SH-SY5Y (cell line): ENCODE data around the gene SLC4A5.

ENCODE experiments used
- GATA2 ChIP-seq: IDR thresholded peaks from 2 replicates; pipeline ENCODE4 v1.6.1; 2011; ENCODE audit warnings: mild to moderate bottlenecking, low read depth, low read length
- GATA3 ChIP-seq: IDR thresholded peaks from 2 replicates; pipeline ENCODE4 v1.6.1; 2011; ENCODE audit warnings: low read depth, mild to moderate bottlenecking, low read length, moderate library complexity

SLC4A5 gene

GRCh38 chr2:74333896-74334586 is 9.2 kb downstream of the SLC4A5 start:
- TF ChIP-seq GATA2 (no peak), GATA3 (no peak)

GRCh38 chr2:74333175-74333574 is 10.0 kb downstream of the SLC4A5 start:
- TF ChIP-seq GATA3, result no peak
- TF ChIP-seq GATA2, result no peak

DNA sequence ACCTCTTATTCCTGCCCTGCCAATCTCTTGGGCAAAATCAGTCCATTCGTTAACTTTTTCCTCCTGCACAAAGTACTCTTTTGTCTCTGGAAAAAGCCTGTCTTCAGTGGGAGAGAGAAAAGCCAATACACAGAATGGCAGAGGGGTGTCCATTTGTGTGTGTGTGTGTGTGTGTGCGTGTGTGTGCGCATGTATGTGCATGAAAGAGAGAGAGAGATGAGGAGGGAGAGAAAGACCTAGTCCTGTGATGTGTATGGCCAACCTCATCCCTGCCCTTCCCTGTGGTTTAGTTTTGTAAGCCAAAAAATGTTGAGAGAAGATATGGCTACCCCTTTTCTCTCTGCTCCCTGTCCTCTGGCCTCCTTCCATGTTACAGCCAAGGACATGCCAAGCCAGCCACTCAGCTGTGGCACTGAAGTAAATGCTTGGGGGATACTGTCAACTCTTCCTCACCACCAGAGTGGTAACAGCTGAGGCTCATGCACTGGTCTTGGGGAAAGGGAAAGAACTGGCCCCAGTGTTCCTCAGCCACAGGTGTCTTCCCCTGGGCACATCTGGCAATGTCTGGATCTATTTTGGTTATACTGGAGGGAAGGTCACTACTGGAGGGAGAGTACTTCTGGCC is 10.6 kb downstream of the SLC4A5 start:
- TF ChIP-seq GATA3 (no peak), GATA2 (no peak)

GRCh38 chr2:74328573-74328972 is 14.6 kb downstream of the SLC4A5 start:
- no peak for TF ChIP-seq GATA2
- no peak for TF ChIP-seq GATA3

DNA sequence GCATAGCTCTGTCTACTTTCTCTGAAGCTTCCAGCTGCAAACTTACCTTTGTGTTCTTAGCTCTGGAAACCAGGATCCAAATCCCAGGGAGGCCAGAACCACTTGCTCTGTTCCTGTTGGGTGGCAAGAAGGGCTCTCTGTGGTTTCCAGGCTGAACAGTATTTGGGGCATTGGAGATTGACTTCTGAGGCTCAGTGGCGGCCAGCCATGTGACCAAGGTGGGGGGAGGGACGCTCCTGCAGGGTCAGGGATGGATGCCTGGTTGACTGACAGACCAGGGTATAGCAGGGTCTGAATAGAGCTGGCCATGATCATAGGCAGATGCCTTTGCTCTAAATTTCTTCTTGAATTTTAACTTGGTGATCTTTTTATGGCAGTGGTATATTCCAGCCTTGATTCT is 15.1 kb downstream of the SLC4A5 start:
- TF ChIP-seq GATA3, result no peak
- no peak for TF ChIP-seq GATA2

- TF ChIP-seq GATA2 (no peak), GATA3 (no peak)
Observed at GRCh38 chr2:74327627-74328026, 15.6 kb downstream of the SLC4A5 start.

GRCh38 chr2:74327199-74327598 is 16.0 kb downstream of the SLC4A5 start:
- TF ChIP-seq GATA2 (no peak), GATA3 (no peak)

DNA sequence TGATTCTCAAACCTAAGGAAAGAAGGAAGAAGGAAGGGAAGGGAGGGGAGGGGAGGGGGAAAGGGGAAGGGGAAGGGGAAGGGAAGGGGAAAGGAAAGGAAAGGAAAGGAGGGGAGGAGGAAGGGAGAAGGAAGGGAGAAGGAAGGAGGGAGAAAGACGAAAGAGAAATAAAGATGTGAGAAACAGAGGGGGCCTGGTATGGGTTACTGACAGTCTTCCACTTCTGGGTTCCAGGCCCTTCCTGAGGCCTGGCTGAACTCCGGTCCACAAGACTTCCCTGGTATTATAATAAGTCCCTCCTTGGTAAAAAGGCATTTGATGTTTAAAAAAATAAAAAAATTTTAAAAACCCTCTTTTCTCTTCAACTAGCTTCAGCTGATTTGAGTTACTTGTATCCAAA is 17.4 kb downstream of the SLC4A5 start:
- TF ChIP-seq GATA2, result no peak
- TF ChIP-seq GATA3, result no peak

GRCh38 chr2:74321737-74322136 is 21.5 kb downstream of the SLC4A5 start:
- TF ChIP-seq GATA2, result no peak
- TF ChIP-seq GATA3, result no peak

- no peak for TF ChIP-seq GATA2
- no peak for TF ChIP-seq GATA3
Observed at GRCh38 chr2:74317701-74318100, 25.5 kb downstream of the SLC4A5 start.

DNA sequence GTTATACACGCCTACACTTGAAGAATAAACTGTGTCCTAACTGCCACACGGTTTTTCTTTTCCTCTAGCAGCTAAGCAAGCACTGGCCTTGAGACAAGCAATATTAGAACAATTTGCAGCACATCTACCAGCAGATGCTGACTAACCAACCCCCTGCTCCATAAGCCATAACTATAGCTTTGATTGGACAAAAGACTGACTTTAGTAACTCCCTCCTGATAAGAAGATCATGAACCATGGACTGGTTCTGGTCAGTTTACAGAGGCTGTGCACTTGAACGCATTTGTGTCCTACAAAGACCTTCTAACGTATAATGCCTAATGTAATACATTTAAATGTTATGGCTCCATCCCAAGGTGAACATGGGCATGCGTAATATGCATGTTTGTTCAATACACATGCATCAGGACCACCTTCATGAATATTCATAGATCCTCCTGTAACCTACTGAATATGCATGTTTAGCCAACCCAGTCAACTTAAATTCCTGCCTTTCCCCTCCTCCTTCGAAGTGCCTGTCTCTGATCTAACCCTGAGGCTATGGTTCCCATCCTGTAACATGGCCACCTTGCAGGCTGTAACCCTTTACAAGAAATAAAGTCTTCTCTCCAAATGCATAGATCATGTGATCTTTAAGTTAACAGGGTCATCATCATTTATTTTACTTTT is 26.5 kb downstream of the SLC4A5 start:
- TF ChIP-seq GATA3 (no peak), GATA2 (no peak)

DNA sequence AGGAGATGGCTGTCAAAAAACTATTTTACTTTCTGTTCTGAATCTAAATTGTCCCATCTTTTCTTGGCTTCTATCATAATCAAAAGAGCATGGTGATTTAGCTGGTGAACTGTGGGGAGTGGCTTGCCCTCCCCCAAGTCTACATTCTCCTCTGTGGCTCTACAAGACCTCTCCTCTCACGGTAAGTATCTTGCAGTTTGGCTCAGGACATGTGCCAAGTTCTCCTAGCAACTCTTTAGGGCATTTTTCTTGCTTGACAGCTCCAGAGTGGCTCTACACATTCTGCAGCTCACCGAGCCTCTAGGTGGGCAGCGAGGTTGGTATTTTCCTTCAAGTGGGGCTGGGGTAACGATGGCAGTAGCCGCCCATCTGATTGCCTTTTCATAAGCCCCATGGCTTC is 29.1 kb downstream of the SLC4A5 start:
- TF ChIP-seq GATA2, result no peak
- no peak for TF ChIP-seq GATA3

GRCh38 chr2:74313497-74313896 is 29.7 kb downstream of the SLC4A5 start:
- TF ChIP-seq GATA3 (no peak), GATA2 (no peak)

DNA sequence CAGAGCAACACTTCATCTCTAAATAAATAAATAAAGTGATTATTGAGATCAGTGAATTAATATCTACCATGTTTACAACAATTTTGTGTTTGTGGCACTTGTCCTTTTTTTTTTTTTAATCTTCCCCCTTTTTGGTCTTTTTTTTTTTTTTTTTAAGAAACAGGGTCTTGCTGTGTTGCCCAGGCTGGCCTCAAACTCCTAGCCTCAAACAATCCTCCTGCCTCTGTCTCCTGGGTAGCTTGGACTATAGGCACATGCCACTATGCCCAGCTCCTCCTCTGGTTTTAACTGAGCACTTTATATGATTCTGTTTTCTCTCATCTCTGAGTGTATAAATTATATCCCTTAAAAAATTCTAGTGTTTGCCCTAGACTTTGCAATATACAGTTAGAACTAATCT is 30.3 kb downstream of the SLC4A5 start:
- TF ChIP-seq GATA3 (no peak), GATA2 (no peak)

DNA sequence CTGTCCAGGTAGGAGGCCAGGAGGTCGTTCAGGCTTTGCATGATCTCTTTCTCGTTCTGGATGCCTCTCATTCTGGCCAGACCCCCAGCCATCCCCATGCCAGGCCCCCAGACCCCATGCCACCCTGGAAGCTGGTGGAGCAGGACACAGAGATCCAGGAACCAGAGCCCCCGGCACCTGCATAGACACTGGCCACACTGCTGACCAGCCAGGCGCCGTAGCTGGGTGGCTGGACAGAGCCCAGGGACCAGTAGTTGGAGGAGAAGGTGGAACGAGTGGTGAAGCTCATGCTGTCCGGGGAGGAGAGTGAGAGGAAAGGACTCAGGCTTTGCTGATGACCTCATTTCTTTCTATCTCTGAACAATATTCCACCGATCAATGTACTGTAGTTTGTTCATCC is 35.5 kb downstream of the SLC4A5 start:
- TF ChIP-seq GATA2 (no peak), GATA3 (no peak)
